Karpas-422 (cell line): ENCODE measurements around the gene GABPB1. TPM values are rescaled to one million over a fixed set of nuclear protein-coding genes. Genes with fewer than 3 reads are reported as not detected.
A peak's percentile ranks its signal among the peaks of the same experiment; 100 is the strongest.

Experiments
- DNase-seq: peaks from one replicate; pipeline ENCODE4 v3.0.0-alpha.2; 2015
- H2AFZ ChIP-seq: fragments of 200-600 bp; sonication (generic); 2 replicates; pipeline ENCODE4 v1.6.1; 2014; ENCODE audit warnings: antibody characterized with exemption, low read length, mixed read lengths
- H3K27ac ChIP-seq: fragments of 200-600 bp; sonication (generic); 2 replicates; pipeline ENCODE4 v1.5.1; 2014; ENCODE audit warnings: mild to moderate bottlenecking, low read length, moderate library complexity
- H3K27me3 ChIP-seq: fragments of 200-600 bp; sonication (generic); 2 replicates; pipeline ENCODE4 v1.6.1; 2014; ENCODE audit warnings: low read length, mixed read lengths
- H3K36me3 ChIP-seq: fragments of 200-600 bp; sonication (generic); 2 replicates; pipeline ENCODE4 v1.6.1; 2014; ENCODE audit warnings: low read length, mixed read lengths; ENCODE audit not compliant: insufficient read depth
- H3K4me1 ChIP-seq: fragments of 200-600 bp; sonication (generic); 2 replicates; pipeline ENCODE4 v1.6.1; 2014; ENCODE audit warnings: mild to moderate bottlenecking, low read length, mixed read lengths
- H3K4me2 ChIP-seq: fragments of 200-600 bp; sonication (generic); 2 replicates; pipeline ENCODE4 v1.6.1; 2014; ENCODE audit warnings: low read length, low read depth, mild to moderate bottlenecking; ENCODE audit not compliant: poor library complexity, severe bottlenecking
- H3K4me3 ChIP-seq: fragments of 200-600 bp; sonication (generic); 2 replicates; pipeline ENCODE4 v1.5.1; 2014; ENCODE audit warnings: mild to moderate bottlenecking, antibody characterized with exemption, low read length, mixed read lengths
- H3K79me2 ChIP-seq: fragments of 200-600 bp; sonication (generic); 2 replicates; pipeline ENCODE4 v1.6.1; 2014; ENCODE audit warnings: mild to moderate bottlenecking, low read length, mixed read lengths
- H3K9ac ChIP-seq: fragments of 200-600 bp; sonication (generic); 2 replicates; pipeline ENCODE4 v1.6.0; 2014; ENCODE audit warnings: low read length
- H3K9me2 ChIP-seq: fragments of 200-600 bp; sonication (generic), shearing (Covaris generic); replicated peaks from 2 replicates; pipeline ENCODE4 v1.6.0; 2014; ENCODE audit warnings: mild to moderate bottlenecking, low read length, moderate library complexity; ENCODE audit not compliant: insufficient read depth
- H3K9me3 ChIP-seq: fragments of 300-700, 200-600 bp; sonication (generic); 2 replicates; pipeline ENCODE4 v1.6.1; 2014; ENCODE audit warnings: low read length, mixed read lengths
- H4K20me1 ChIP-seq: fragments of 200-600 bp; sonication (generic); 2 replicates; pipeline ENCODE4 v1.6.1; 2014; ENCODE audit warnings: mild to moderate bottlenecking, antibody characterized with exemption, low read length, low read depth; ENCODE audit not compliant: insufficient read depth
- small RNA-seq: library from RNA; depleted of rRNA; stranded (forward); fragments of <200 nt; gene quantifications from one replicate; pipeline ENCODE3, GENCODE V24; 2014
- total RNA-seq: library from RNA; depleted of rRNA; stranded (reverse); fragments of >200 nt; shearing (Covaris generic); gene quantifications from 2 replicates; pipeline ENCODE4 v1.2.3, GENCODE V29; 2014; ENCODE audit warnings: low replicate concordance; rRNA removed

Gene GABPB1
- total RNA-seq, 1 experiment from 2014 or later: 30.4 TPM

- H3K9me2 ChIP-seq: no peaks in the 10 kb centered on the region
- no peak overlapping the region for H3K27ac ChIP-seq
- no peak overlapping the region for H2AFZ ChIP-seq
- H3K9ac ChIP-seq: no peak overlapping the region
- H3K27me3 ChIP-seq: no peaks in the 10 kb centered on the region
- H3K4me1 ChIP-seq: peaks cover 3% of the 10 kb centered on the region; the same call in 1 of the 2 replicates
- no peaks in the 10 kb centered on the region for H4K20me1 ChIP-seq
- no peaks in the 10 kb centered on the region for H3K79me2 ChIP-seq
- peak; percentile 9 for DNase-seq
- no peaks in the 10 kb centered on the region for H3K36me3 ChIP-seq
- H3K9me3 ChIP-seq: no peaks in the 10 kb centered on the region
- no peak overlapping the region for H3K4me2 ChIP-seq
- H3K4me3 ChIP-seq: no peak overlapping the region
Observed at GRCh38 chr15:50231761-50232160, 123.2 kb downstream of the GABPB1 start.

GRCh38 chr15:50229336-50229735, 125.7 kb downstream of the GABPB1 start:
- no peaks in the 10 kb centered on the region for H3K4me1 ChIP-seq
- DNase-seq: no peak
- H4K20me1 ChIP-seq: no peaks in the 10 kb centered on the region
- no peaks in the 10 kb centered on the region for H3K27me3 ChIP-seq
- no peak overlapping the region for H3K4me2 ChIP-seq
- no peaks in the 10 kb centered on the region for H3K79me2 ChIP-seq
- no peak overlapping the region for H3K27ac ChIP-seq
- H3K9me2 ChIP-seq: no peaks in the 10 kb centered on the region
- H3K4me3 ChIP-seq: no peak overlapping the region
- H3K9ac ChIP-seq: no peak overlapping the region
- H3K36me3 ChIP-seq: no peaks in the 10 kb centered on the region
- H3K9me3 ChIP-seq: no peaks in the 10 kb centered on the region
- H2AFZ ChIP-seq: no peak overlapping the region

DNA sequence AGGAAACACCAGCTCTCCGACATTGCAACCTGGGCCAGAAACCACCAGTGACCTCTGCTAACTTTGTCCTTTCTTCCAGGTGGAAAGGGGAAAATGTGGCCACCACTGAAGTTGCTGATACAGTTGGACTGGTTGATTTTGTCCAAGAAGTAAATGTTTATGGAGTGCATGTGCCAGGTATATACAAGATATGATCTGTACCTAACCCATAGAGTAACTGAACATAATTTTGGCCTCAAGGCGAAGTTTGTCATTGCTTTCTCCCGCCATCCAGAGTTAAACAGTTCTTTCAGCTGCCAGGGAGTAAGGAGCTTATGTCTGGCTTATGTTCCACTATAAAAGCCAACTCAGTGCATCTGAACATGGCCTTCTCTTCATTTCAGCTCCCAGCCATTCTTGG, 126.1 kb downstream of the GABPB1 start:
- Histone ChIP-seq H3K27ac (no peak overlapping the region), H3K4me1 (no peaks in the 10 kb centered on the region), H3K4me3 (no peak overlapping the region), H3K4me2 (no peak overlapping the region), H3K9me3 (no peaks in the 10 kb centered on the region), H3K9ac (no peak overlapping the region), H3K36me3 (no peaks in the 10 kb centered on the region), H2AFZ (no peak overlapping the region), H3K79me2 (no peaks in the 10 kb centered on the region), H4K20me1 (no peaks in the 10 kb centered on the region), H3K27me3 (no peaks in the 10 kb centered on the region), H3K9me2 (no peaks in the 10 kb centered on the region)
- DNase-seq: no peak

DNA sequence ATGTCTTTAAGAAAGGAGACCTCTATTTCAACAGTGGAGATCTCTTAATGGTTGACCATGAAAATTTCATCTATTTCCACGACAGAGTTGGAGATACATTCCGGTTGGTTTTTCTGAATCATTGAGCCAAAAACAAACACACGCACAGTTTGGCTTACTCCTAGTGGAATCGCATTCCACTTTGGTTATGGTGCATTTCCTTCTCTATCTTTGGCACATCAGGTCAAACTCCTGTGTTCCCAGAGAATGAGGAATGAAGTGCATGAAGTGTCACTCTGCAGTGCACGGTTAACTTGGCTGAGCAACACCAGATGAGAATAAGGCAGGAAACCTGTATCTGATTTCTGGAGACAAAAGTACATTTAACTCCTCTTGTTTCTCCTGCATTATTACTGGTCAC, 127.9 kb downstream of the GABPB1 start:
- Histone ChIP-seq H3K9ac (no peak overlapping the region), H3K9me3 (no peaks in the 10 kb centered on the region), H3K27ac (no peak overlapping the region), H3K4me2 (no peak overlapping the region), H3K9me2 (no peaks in the 10 kb centered on the region), H3K36me3 (no peaks in the 10 kb centered on the region), H2AFZ (no peak overlapping the region), H3K4me1 (no peaks in the 10 kb centered on the region), H3K27me3 (no peaks in the 10 kb centered on the region), H3K79me2 (no peaks in the 10 kb centered on the region), H4K20me1 (no peaks in the 10 kb centered on the region), H3K4me3 (no peak overlapping the region)
- DNase-seq: no peak

- Histone ChIP-seq H3K9me3 (no peaks in the 10 kb centered on the region), H2AFZ (no peak overlapping the region), H4K20me1 (no peaks in the 10 kb centered on the region), H3K4me1 (no peaks in the 10 kb centered on the region), H3K9ac (no peak overlapping the region), H3K4me3 (no peak overlapping the region), H3K9me2 (no peaks in the 10 kb centered on the region), H3K79me2 (no peaks in the 10 kb centered on the region), H3K27me3 (no peaks in the 10 kb centered on the region), H3K36me3 (no peaks in the 10 kb centered on the region), H3K27ac (no peak overlapping the region), H3K4me2 (no peak overlapping the region)
- no peak for DNase-seq
Observed at GRCh38 chr15:50225938-50226337, 129.1 kb downstream of the GABPB1 start.

Small RNA genes within 50 kb of the gene (small RNA-seq; reads per million reads assigned to genes)
- not detected for gene RNU6-94P

Other genes starting within 250 kb of the GABPB1 start
- not detected in 2 replicates for gene ATP8B4, start 236.0 kb downstream of the GABPB1 start, total RNA-seq
- gene SLC27A2, start 173.0 kb downstream of the GABPB1 start, total RNA-seq: not detected in 2 replicates
- gene HDC, start 89.5 kb downstream of the GABPB1 start, total RNA-seq: not detected in 2 replicates
- 28.4 and 62.1 TPM in 2 replicates for gene USP8, start 69.2 kb upstream of the GABPB1 start, total RNA-seq
- gene USP50, start 191.5 kb upstream of the GABPB1 start, total RNA-seq: not detected in 2 replicates